PFSK-1 (cell line): ENCODE data around the gene ZC3H10.

Experiments used
- FOXP2 ChIP-seq: optimal IDR thresholded peaks from 2 replicates; pipeline ENCODE3; 2011; ENCODE audit warnings: borderline replicate concordance, control low read depth, inconsistent platforms; ENCODE audit not compliant: insufficient read depth; ENCODE audit errors: extremely low read length, extremely low read depth
- POLR2AphosphoS5 ChIP-seq: IDR thresholded peaks from 2 replicates; pipeline ENCODE4 v1.6.1; 2012; ENCODE audit warnings: low read depth, mild to moderate bottlenecking, control low read depth, low read length, moderate library complexity
- SIN3A ChIP-seq: IDR thresholded peaks from 2 replicates; pipeline ENCODE4 v1.6.1; 2012; ENCODE audit warnings: mild to moderate bottlenecking, low read length, moderate library complexity, borderline replicate concordance; ENCODE audit not compliant: insufficient read depth
- TAF1 ChIP-seq: IDR thresholded peaks from 2 replicates; pipeline ENCODE4 v1.6.1; 2012; ENCODE audit warnings: low read length, control low read depth, borderline replicate concordance; ENCODE audit not compliant: insufficient read depth
- TF ChIP-seq, protein P1 (sequence below), 2 experiments: IDR thresholded peaks; 2 replicates each; pipeline versions ENCODE4 v1.6.1 to v1.8.0; 2011 to 2012; ENCODE audit warnings: low read depth in 2 of 2, low read length in 2 of 2, control low read depth in 1 of 2, inconsistent platforms in 1 of 2, mild to moderate bottlenecking in 1 of 2, moderate library complexity in 1 of 2; ENCODE audit not compliant: insufficient read depth in 1 of 2

The ZC3H10 gene

DNA sequence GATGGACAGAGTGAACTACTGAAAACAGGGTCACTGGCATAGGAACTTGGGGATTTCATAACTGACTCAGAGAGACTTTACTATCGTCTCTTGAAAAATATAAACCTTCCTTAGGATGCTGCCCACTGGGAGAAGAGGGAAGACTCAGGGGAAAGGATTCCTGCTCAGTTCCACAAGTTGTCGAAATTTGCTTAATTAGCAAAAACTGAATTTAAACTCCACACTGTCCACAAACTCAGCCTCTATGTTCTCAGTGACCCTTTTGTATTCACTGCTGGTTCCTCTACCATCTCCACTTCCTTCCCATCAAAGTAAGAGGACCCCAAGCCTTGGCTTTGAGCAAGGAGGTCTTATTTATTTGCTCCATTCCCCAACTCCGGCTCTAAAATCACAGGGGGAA, 27.2 kb downstream of the ZC3H10 start:
- TF ChIP-seq, protein P1, sequence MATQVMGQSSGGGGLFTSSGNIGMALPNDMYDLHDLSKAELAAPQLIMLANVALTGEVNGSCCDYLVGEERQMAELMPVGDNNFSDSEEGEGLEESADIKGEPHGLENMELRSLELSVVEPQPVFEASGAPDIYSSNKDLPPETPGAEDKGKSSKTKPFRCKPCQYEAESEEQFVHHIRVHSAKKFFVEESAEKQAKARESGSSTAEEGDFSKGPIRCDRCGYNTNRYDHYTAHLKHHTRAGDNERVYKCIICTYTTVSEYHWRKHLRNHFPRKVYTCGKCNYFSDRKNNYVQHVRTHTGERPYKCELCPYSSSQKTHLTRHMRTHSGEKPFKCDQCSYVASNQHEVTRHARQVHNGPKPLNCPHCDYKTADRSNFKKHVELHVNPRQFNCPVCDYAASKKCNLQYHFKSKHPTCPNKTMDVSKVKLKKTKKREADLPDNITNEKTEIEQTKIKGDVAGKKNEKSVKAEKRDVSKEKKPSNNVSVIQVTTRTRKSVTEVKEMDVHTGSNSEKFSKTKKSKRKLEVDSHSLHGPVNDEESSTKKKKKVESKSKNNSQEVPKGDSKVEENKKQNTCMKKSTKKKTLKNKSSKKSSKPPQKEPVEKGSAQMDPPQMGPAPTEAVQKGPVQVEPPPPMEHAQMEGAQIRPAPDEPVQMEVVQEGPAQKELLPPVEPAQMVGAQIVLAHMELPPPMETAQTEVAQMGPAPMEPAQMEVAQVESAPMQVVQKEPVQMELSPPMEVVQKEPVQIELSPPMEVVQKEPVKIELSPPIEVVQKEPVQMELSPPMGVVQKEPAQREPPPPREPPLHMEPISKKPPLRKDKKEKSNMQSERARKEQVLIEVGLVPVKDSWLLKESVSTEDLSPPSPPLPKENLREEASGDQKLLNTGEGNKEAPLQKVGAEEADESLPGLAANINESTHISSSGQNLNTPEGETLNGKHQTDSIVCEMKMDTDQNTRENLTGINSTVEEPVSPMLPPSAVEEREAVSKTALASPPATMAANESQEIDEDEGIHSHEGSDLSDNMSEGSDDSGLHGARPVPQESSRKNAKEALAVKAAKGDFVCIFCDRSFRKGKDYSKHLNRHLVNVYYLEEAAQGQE (IDR thresholded peaks at IDR 0.05; ENCODE audit: insufficient read depth in 1 of 2, low read depth in 2 of 2, low read length in 2 of 2), result no peak
- TF ChIP-seq TAF1 (no peak), POLR2AphosphoS5 (no peak), SIN3A (no peak), FOXP2 (no peak)

DNA sequence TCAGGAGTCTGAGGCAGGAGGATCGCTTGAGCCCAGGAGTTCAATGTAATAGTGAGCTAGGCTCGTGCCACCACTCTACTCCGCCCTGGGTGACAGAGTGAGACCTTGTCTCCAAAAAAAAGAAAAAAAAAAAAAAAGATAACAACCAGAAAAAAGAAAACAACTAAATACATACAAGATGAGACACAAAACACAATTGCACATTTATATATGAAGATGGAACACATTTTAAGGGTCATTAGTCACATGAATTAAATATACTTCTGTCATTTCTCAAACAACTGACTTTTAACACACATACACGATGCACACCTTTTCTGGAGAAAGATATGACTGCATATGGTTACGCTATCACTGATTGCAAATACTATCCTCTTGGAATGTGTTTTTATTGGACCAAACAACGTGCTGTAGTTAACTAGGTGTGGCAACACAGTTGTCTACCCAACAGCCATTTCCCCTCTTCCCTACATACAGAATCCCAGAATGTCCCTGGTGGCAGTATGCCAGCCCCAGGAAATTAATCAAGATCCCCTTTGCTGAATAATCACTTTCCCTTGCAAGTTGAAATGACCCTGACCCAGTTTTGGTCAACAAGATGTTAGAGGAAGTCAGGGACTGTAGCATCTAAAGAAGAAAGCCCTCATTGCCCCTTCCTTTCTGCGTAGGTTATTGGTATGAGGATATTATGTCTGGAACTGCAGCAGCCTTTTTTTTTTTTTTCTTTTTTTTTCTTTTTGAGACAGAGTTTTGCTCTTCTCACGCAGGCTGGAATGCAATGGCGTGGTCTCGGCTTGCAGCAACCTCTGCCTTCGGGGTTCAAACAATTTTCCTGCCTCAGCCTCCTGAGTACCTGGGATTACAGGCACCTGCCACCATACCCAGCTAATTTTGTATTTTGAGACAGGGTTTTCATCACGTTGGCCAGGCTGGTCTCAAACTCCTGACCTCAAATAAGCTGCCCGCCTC, 28.7 kb downstream of the ZC3H10 start:
- TF ChIP-seq, protein P1 (IDR thresholded peaks at IDR 0.05; ENCODE audit: insufficient read depth in 1 of 2, low read depth in 2 of 2, low read length in 2 of 2), result no peak
- TF ChIP-seq SIN3A, result 0 out of 2 replicates have a peak, but pooled peaks have one; percentile 14

DNA sequence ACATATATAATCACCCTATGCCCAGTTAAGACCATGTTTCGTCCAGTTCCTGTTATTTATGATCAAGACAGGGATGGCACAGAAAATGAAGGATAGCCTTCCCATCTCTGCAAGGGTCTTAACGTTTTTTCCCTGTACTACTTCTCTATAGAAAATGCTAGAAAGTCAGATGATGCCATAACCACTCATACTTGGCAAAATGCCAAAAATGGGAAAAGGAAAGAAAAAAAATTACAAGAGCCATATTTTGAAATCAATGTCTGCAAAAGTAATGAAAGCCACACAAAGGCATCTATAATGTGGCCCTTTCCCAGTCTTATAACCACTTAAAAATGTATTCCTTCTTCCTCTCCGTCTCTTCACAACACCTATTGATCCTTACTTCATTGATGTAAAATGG, 32.5 kb downstream of the ZC3H10 start:
- no peak for TF ChIP-seq SIN3A
- TF ChIP-seq TAF1, result no peak
- TF ChIP-seq, protein P1 (IDR thresholded peaks at IDR 0.05; ENCODE audit: insufficient read depth in 1 of 2, low read depth in 2 of 2, low read length in 2 of 2), result no peak
- TF ChIP-seq FOXP2, result no peak
- TF ChIP-seq POLR2AphosphoS5, result no peak

DNA sequence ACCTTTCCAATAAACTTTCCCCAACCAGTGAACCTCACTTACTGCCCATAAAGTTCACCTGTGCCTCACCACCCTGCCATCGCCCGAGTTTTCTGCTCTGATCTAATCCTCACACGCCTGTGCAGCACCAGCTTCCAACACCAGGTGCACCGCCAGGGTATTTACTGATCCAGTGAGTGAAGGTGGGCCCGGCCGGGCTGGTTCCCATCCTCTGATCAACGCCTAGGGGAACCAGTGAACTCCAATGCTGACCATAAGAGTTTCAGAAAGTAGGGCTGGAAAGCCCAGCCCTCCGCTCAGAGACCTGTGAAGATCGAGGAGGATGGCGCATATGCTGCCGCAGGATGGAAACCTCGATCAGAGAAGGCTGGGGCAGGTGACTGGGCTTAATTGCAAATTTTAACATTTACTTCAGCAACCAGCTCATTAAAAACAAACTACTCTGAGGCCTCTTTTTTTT, 33.6 kb downstream of the ZC3H10 start:
- no peak for TF ChIP-seq SIN3A
- TF ChIP-seq TAF1, result peak; percentile 41; the same call in 1 of the 2 replicates
- no peak for TF ChIP-seq FOXP2
- TF ChIP-seq, protein P1 (IDR thresholded peaks at IDR 0.05; ENCODE audit: insufficient read depth in 1 of 2, low read depth in 2 of 2, low read length in 2 of 2), result no peak
- TF ChIP-seq POLR2AphosphoS5, result no peak
